IMR-90 (cell line): ENCODE data around the gene WEE1. TPM values are rescaled to one million over a fixed set of nuclear protein-coding genes. Genes with fewer than 3 reads are reported as not detected.

Source experiments
- ATAC-seq: fragments of 200-7000 bp; cut with Tn5 transposase; 2 replicates; pipeline ENCODE4 v1.9.1; 2020; ENCODE audit warnings: low read depth, mild to moderate bottlenecking, moderate library complexity
- BruUV-seq: library from RNA; stranded (reverse); fragments of 400-500 nt; replicated peaks from 2 replicates; lab custom pipeline; 2021; lab: Mats Ljungman, UMichigan
- CTCF ChIA-PET: fragments of 300-600 bp; formaldehyde crosslinking; extraction: SDS; loops from one replicate; lab custom pipeline; 2021; ENCODE audit warnings: antibody characterized with exemption; lab: Yijun Ruan, JAX
- POLR2A ChIA-PET: fragments of 300-600 bp; sonication (Branson Sonifier 250); formaldehyde crosslinking; loops from one replicate; lab custom pipeline; 2022; ENCODE audit warnings: antibody characterized with exemption; ENCODE audit not compliant: unreplicated experiment; lab: Charles Lee
- DNase-seq: peaks from one replicate; pipeline ENCODE4 v3.0.0; 2013
- H2AFZ ChIP-seq: replicated peaks from 2 replicates; pipeline ENCODE3; 2013; ENCODE audit warnings: low read length, mild to moderate bottlenecking; ENCODE audit not compliant: poor library complexity
- H2AK5ac ChIP-seq: 2 replicates; pipeline ENCODE4 v1.6.1; 2013; ENCODE audit warnings: low read depth, low read length, inconsistent platforms
- H2AK9ac ChIP-seq: replicated peaks from 2 replicates; pipeline ENCODE3; 2013; ENCODE audit warnings: mild to moderate bottlenecking, low read depth, low read length, moderate library complexity; ENCODE audit not compliant: poor library complexity
- H2BK120ac ChIP-seq: 2 replicates; pipeline ENCODE4 v1.6.1; 2013; ENCODE audit warnings: low read depth, low read length, inconsistent platforms
- H2BK15ac ChIP-seq: 3 replicates; pipeline ENCODE4 v1.6.1; 2013; ENCODE audit warnings: low read depth, low read length, inconsistent platforms
- H2BK20ac ChIP-seq: 2 replicates; pipeline ENCODE4 v1.6.1; 2013; ENCODE audit warnings: low read depth, mild to moderate bottlenecking, inconsistent platforms, low read length, moderate library complexity
- H2BK5ac ChIP-seq: 2 replicates; pipeline ENCODE4 v1.6.1; 2013; ENCODE audit warnings: mild to moderate bottlenecking, low read depth, low read length, inconsistent platforms; ENCODE audit not compliant: poor library complexity, severe bottlenecking
- H3K14ac ChIP-seq: replicated peaks from 2 replicates; pipeline ENCODE4 v1.6.1; 2013; ENCODE audit warnings: low read depth, low read length, inconsistent platforms
- H3K18ac ChIP-seq: 2 replicates; pipeline ENCODE4 v1.6.1; 2013; ENCODE audit warnings: low read depth, low read length, control low read depth
- H3K23ac ChIP-seq: 2 replicates; pipeline ENCODE4 v1.6.1; 2013; ENCODE audit warnings: low read depth, low read length, inconsistent platforms
- H3K27ac ChIP-seq: 2 replicates; pipeline ENCODE4 v1.5.1; 2013; ENCODE audit warnings: mild to moderate bottlenecking, control low read depth, low read length; ENCODE audit not compliant: insufficient read depth
- H3K27me3 ChIP-seq: 2 replicates; pipeline ENCODE4 v1.6.1; 2013; ENCODE audit warnings: low read length; ENCODE audit not compliant: control insufficient read depth, insufficient read depth
- H3K36me3 ChIP-seq: 2 replicates; pipeline ENCODE4 v1.6.1; 2013; ENCODE audit warnings: low read length, mixed read lengths; ENCODE audit not compliant: control insufficient read depth, insufficient read depth
- H3K4ac ChIP-seq: 2 replicates; pipeline ENCODE4 v1.6.1; 2013; ENCODE audit warnings: low read depth, low read length, inconsistent platforms
- H3K4me1 ChIP-seq: 2 replicates; pipeline ENCODE4 v1.6.1; 2013; ENCODE audit warnings: low read length, mixed read lengths; ENCODE audit not compliant: control insufficient read depth, insufficient read depth
- H3K4me2 ChIP-seq: 2 replicates; pipeline ENCODE4 v1.6.1; 2013; ENCODE audit warnings: low read depth, mild to moderate bottlenecking, control low read depth, low read length, moderate library complexity
- H3K4me3 ChIP-seq: 2 replicates; pipeline ENCODE4 v1.5.1; 2013; ENCODE audit warnings: low read depth, mild to moderate bottlenecking, control low read depth, low read length, moderate library complexity; ENCODE audit not compliant: insufficient read depth
- H3K56ac ChIP-seq: 2 replicates; pipeline ENCODE4 v1.6.1; 2013; ENCODE audit warnings: low read length, inconsistent platforms; ENCODE audit not compliant: insufficient read depth; ENCODE audit errors: extremely low read depth
- H3K79me1 ChIP-seq, 2 experiments: 2 replicates each; pipeline ENCODE4 v1.6.1; 2013; ENCODE audit warnings: low read length in 2 of 2, inconsistent platforms in 1 of 2, low read depth in 1 of 2
- H3K9ac ChIP-seq: 2 replicates; pipeline ENCODE4 v1.6.1; 2013; ENCODE audit warnings: low read depth, low read length, control low read depth
- H3K9me1 ChIP-seq: 2 replicates; pipeline ENCODE4 v1.6.1; 2013; ENCODE audit warnings: low read length, inconsistent platforms; ENCODE audit not compliant: insufficient read depth
- H3K9me3 ChIP-seq: 2 replicates; pipeline ENCODE4 v1.6.1; 2013; ENCODE audit warnings: low read length; ENCODE audit not compliant: control insufficient read depth, insufficient read depth
- H4K20me1 ChIP-seq: 2 replicates; pipeline ENCODE4 v1.6.1; 2013; ENCODE audit warnings: low read length, inconsistent platforms; ENCODE audit not compliant: insufficient read depth
- H4K5ac ChIP-seq: 2 replicates; pipeline ENCODE4 v1.6.1; 2013; ENCODE audit warnings: mild to moderate bottlenecking, low read depth, low read length, control low read depth
- H4K8ac ChIP-seq, 2 experiments: 2 replicates each; pipeline ENCODE4 v1.6.1; 2013; ENCODE audit warnings: low read depth in 2 of 2, low read length in 2 of 2, control low read depth in 1 of 2, inconsistent platforms in 1 of 2
- H4K91ac ChIP-seq: 2 replicates; pipeline ENCODE4 v1.6.1; 2013; ENCODE audit warnings: low read depth, low read length, inconsistent platforms; ENCODE audit not compliant: insufficient read depth
- CEBPB ChIP-seq: IDR thresholded peaks from 2 replicates; pipeline ENCODE4 v1.6.1; 2012; ENCODE audit warnings: low read depth, low read length, improper control_type of control experiment
- CHD1 ChIP-seq: IDR thresholded peaks from 2 replicates; pipeline ENCODE4 v1.6.1; 2012; ENCODE audit warnings: low read depth, low read length, improper control_type of control experiment
- CTCF ChIP-seq: conservative IDR thresholded peaks from 2 replicates; pipeline ENCODE4 v1.5.1; 2012; ENCODE audit warnings: mild to moderate bottlenecking, low read depth, low read length, improper control_type of control experiment
- ELK1 ChIP-seq: fragments of 150-350 bp; IDR thresholded peaks from 2 replicates; pipeline ENCODE4 v1.6.1; 2016; ENCODE audit warnings: low read depth, mild to moderate bottlenecking, low read length, moderate library complexity, borderline replicate concordance
- FOS ChIP-seq: fragments of 150-350 bp; IDR thresholded peaks from 2 replicates; pipeline ENCODE4 v1.6.1; 2016; ENCODE audit warnings: low read depth, low read length
- MAFK ChIP-seq: IDR thresholded peaks from 2 replicates; pipeline ENCODE4 v1.6.1; 2012; ENCODE audit warnings: low read depth, low read length, improper control_type of control experiment
- MAZ ChIP-seq: IDR thresholded peaks from 2 replicates; pipeline ENCODE4 v1.6.1; 2012; ENCODE audit warnings: low read depth, mild to moderate bottlenecking, low read length, improper control_type of control experiment, moderate library complexity, borderline replicate concordance
- MXI1 ChIP-seq: IDR thresholded peaks from 2 replicates; pipeline ENCODE4 v1.6.1; 2012; ENCODE audit warnings: low read depth, mild to moderate bottlenecking, low read length, moderate library complexity, borderline replicate concordance
- NFE2L2 ChIP-seq: fragments of 150-350 bp; IDR thresholded peaks from 2 replicates; pipeline ENCODE4 v1.6.1; 2016; ENCODE audit warnings: low read depth, mild to moderate bottlenecking, low read length
- POLR2A ChIP-seq: IDR thresholded peaks from 2 replicates; pipeline ENCODE4 v1.6.1; 2012; ENCODE audit warnings: mild to moderate bottlenecking, low read depth, low read length
- RAD21 ChIP-seq: IDR thresholded peaks from 2 replicates; pipeline ENCODE4 v1.6.1; 2012; ENCODE audit warnings: low read length, improper control_type of control experiment
- RCOR1 ChIP-seq: IDR thresholded peaks from 2 replicates; pipeline ENCODE4 v1.6.1; 2012; ENCODE audit warnings: mild to moderate bottlenecking, low read length, improper control_type of control experiment; ENCODE audit not compliant: insufficient replicate concordance
- SMC3 ChIP-seq: fragments of 150-350 bp; IDR thresholded peaks from 2 replicates; pipeline ENCODE4 v1.6.1; 2016; ENCODE audit warnings: low read depth, mild to moderate bottlenecking, antibody characterized with exemption, low read length, moderate library complexity
- USF2 ChIP-seq: fragments of 150-350 bp; IDR thresholded peaks from 2 replicates; pipeline ENCODE4 v1.6.1; 2017; ENCODE audit warnings: mild to moderate bottlenecking, antibody characterized with exemption, low read length, low read depth
- WGBS, 2 experiments: methylation state at CpG; one replicate each; pipeline versions ENCODE4 v1.1.5 to v1.1.7; 2013; ENCODE audit warnings: missing lambda C conversion rate in 2 of 2; ENCODE audit not compliant: insufficient read length in 1 of 2; ENCODE audit errors: extremely low coverage in 2 of 2; 5-methylcytosine and 5-hydroxymethylcytosine counted together
- dilution Hi-C: fragments of 300-500 bp; cut with HindIII; formaldehyde crosslinking; loops from one replicate; pipeline ENCODE4 v1.14.3; 2018; ENCODE audit warnings: low sequenced_read_pairs; ENCODE audit not compliant: unreplicated experiment
- in situ Hi-C: fragments of 300-500 bp; cut with MboI; formaldehyde crosslinking; loops from 3 replicates; pipeline ENCODE4 v1.14.3; 2019; ENCODE audit warnings: low sequenced_read_pairs, inconsistent platforms, mixed read lengths
- intact Hi-C: fragments of 100-400 bp; cut with micrococcal nuclease; formaldehyde crosslinking; loops from 2 replicates; pipeline ENCODE4 v1.10.0; 2022
- polyA plus RNA-seq, 3 experiments: library from polyadenylated mRNA; depleted of rRNA; stranded (reverse); fragments of >200 nt; gene quantifications; 2 replicates each; pipeline ENCODE4 v1.2.3, GENCODE V29; 2012; ENCODE audit warnings: low replicate concordance in 1 of 3
- total RNA-seq: library from RNA; depleted of rRNA; stranded (reverse); fragments of >200 nt; gene quantifications from 2 replicates; pipeline ENCODE4 v1.2.3, GENCODE V29; 2012

The WEE1 gene
- total and polyA plus RNA-seq, 2 of the 4 experiments (the other 2 are of a cell fraction): 26.5 to 29.2 TPM

- H2AK5ac ChIP-seq: peak overlapping the region; percentile 11
- ATAC-seq (peak; percentile 76), DNase-seq (peak; percentile 48)
- no TSS peak for BruUV-seq
- peak overlapping the region; percentile 66; the same call in 1 of the 2 replicates for H2BK20ac ChIP-seq
- no peak overlapping the region for H3K4me3 ChIP-seq
- H3K23ac ChIP-seq: no peak overlapping the region
- peak overlapping the region; percentile 36 for H2AFZ ChIP-seq
- H3K18ac ChIP-seq: peak overlapping the region; percentile 24; the same call in 1 of the 2 replicates
- H4K5ac ChIP-seq: peak overlapping the region; percentile 3; the same call in 1 of the 2 replicates
- no peak overlapping the region for H2AK9ac ChIP-seq
- H2BK120ac ChIP-seq: peak overlapping the region; percentile 6
- in situ Hi-C loops: no loop called here
- no peaks in the 10 kb centered on the region for H3K9me3 ChIP-seq
- H3K9me1 ChIP-seq: peaks cover 4% of the 10 kb centered on the region
- no peaks in the 10 kb centered on the region for H3K79me1 ChIP-seq
- 0 out of 2 replicates have a peak overlapping the region, but pooled peaks have one; percentile 2 for H3K14ac ChIP-seq
- H3K9ac ChIP-seq: no peak overlapping the region
- ChIA-PET CTCF (interaction anchor here (0.5 to 1.4 kb wide), 9 partner anchors 10 to 213 kb away, joined by 3 to 5 read pairs (median 4); partner anchors contain the start of gene WEE1), POLR2A (no interaction called here)
- H3K4me2 ChIP-seq: no peak overlapping the region
- peaks cover 6% of the 10 kb centered on the region for H3K4me1 ChIP-seq
- peak overlapping the region; percentile 8; the same call in 1 of the 2 replicates for H3K4ac ChIP-seq
- intact Hi-C loops: loop anchor here (2.0 kb wide), 1 partner anchor 78 kb away; no protein-coding TSS in a partner anchor
- H3K36me3 ChIP-seq: no peaks in the 10 kb centered on the region
- dilution Hi-C loops: no loop called here
- H2BK5ac ChIP-seq: peak overlapping the region; percentile 0
- H2BK15ac ChIP-seq: peak overlapping the region; percentile 13; the same call in 2 of the 3 replicates
- peak overlapping the region; percentile 23; the same call in 1 of the 2 replicates for H3K27ac ChIP-seq
- H4K8ac ChIP-seq: peak overlapping the region in 1 of 2 experiments; percentile 10; a peak in 2 of 4 replicates
- 72% methylated on average over 3 of the region's 6 CpGs; no CpG with 5 or more reads in 1 of the 2 experiments for WGBS, 2 experiments
- no peak overlapping the region for H3K56ac ChIP-seq
- H4K91ac ChIP-seq: peak overlapping the region; percentile 35
- H4K20me1 ChIP-seq: no peaks in the 10 kb centered on the region
- no peaks in the 10 kb centered on the region for H3K27me3 ChIP-seq
- TF ChIP-seq SMC3 (peak; percentile 61), MXI1 (no peak), RCOR1 (no peak), MAFK (no peak), NFE2L2 (no peak), MAZ (no peak), POLR2A (no peak), CHD1 (no peak), USF2 (no peak), ELK1 (no peak), CEBPB (peak; percentile 73), FOS (no peak), CTCF (peak; percentile 72), RAD21 (peak; percentile 55)
Measured at GRCh38 chr11:9535189-9535781, 38.2 kb upstream of the WEE1 start.
